HepG2 (cell line): ENCODE data around the gene MAPRE3. TPM values are rescaled to one million over a fixed set of nuclear protein-coding genes. Genes with fewer than 3 reads are reported as not detected.

ENCODE experiments used
- CHD4 ChIP-seq: fragments of 200-600 bp; sonication (generic); IDR thresholded peaks from 2 replicates; pipeline ENCODE4 v1.7.0; 2017; ENCODE audit warnings: mild to moderate bottlenecking, low read length, borderline replicate concordance
- ELK4 ChIP-seq: sonication (generic); formaldehyde crosslinking; IDR thresholded peaks from 2 replicates; pipeline ENCODE4 v1.9.0; 2021; ENCODE audit warnings: missing genetic modification reagents, borderline replicate concordance
- GFI1 ChIP-seq: sonication (generic); formaldehyde crosslinking; IDR thresholded peaks from 2 replicates; pipeline ENCODE4 v1.5.0; 2020; ENCODE audit warnings: missing genetic modification reagents, mild to moderate bottlenecking, borderline replicate concordance
- HMGXB4 ChIP-seq, 2 experiments: sonication (generic) in 1 of 2; formaldehyde crosslinking in 1 of 2; IDR thresholded peaks; 2 replicates each; pipeline versions ENCODE4 v1.4.0 to v1.6.1; 2018 to 2020; ENCODE audit warnings: missing genetic modification reagents in 2 of 2, borderline replicate concordance in 1 of 2, low read depth in 1 of 2, mild to moderate bottlenecking in 1 of 2, missing biosample characterization in 1 of 2
- IRF2 ChIP-seq: IDR thresholded peaks from 2 replicates; pipeline ENCODE4 v1.6.1; 2018; ENCODE audit warnings: missing genetic modification reagents, missing compliant biosample characterization
- MAFF ChIP-seq: IDR thresholded peaks from 2 replicates; pipeline ENCODE4 v1.6.1; 2011; ENCODE audit warnings: low read depth, low read length, improper control_type of control experiment
- MAFK ChIP-seq, 2 experiments: IDR thresholded peaks in 1 of 2; conservative IDR thresholded peaks in 1 of 2; 2 replicates each; pipeline ENCODE4 v1.6.1; 2011; ENCODE audit warnings: improper control_type of control experiment in 2 of 2, low read length in 2 of 2
- SNAI1 ChIP-seq: sonication (generic); formaldehyde crosslinking; IDR thresholded peaks from 2 replicates; pipeline ENCODE4 v1.5.0; 2020; ENCODE audit warnings: mild to moderate bottlenecking, missing genetic modification reagents, borderline replicate concordance
- TBL1XR1 ChIP-seq: fragments of 150-350 bp; IDR thresholded peaks from 2 replicates; pipeline ENCODE4 v1.6.1; 2014; ENCODE audit warnings: borderline replicate concordance, low read length; ENCODE audit not compliant: partially characterized antibody
- ZBTB10 ChIP-seq: sonication (generic); formaldehyde crosslinking; IDR thresholded peaks from 2 replicates; pipeline ENCODE4 v1.4.0; 2020; ENCODE audit warnings: missing genetic modification reagents, borderline replicate concordance
- ZC3H13 ChIP-seq: sonication (generic); formaldehyde crosslinking; IDR thresholded peaks from 2 replicates; pipeline ENCODE4 v1.8.1; 2023; ENCODE audit warnings: mild to moderate bottlenecking, missing genetic modification reagents, moderate library complexity
- ZNF18 ChIP-seq: sonication (generic); formaldehyde crosslinking; IDR thresholded peaks from 2 replicates; pipeline ENCODE4 v1.8.0; 2022; ENCODE audit warnings: mild to moderate bottlenecking, missing genetic modification reagents; ENCODE audit not compliant: insufficient replicate concordance
- ZNF234 ChIP-seq: sonication (generic); formaldehyde crosslinking; conservative IDR thresholded peaks from 2 replicates; pipeline ENCODE4 v1.5.1; 2020; ENCODE audit warnings: mild to moderate bottlenecking, missing genetic modification reagents
- ZNF3 ChIP-seq: IDR thresholded peaks from 2 replicates; pipeline ENCODE4 v1.7.0; 2017; ENCODE audit warnings: inconsistent platforms
- ZNF317 ChIP-seq: sonication (generic); formaldehyde crosslinking; IDR thresholded peaks from 2 replicates; pipeline ENCODE4 v1.5.0; 2020; ENCODE audit warnings: mild to moderate bottlenecking, missing genetic modification reagents
- ZNF552 ChIP-seq: sonication (generic); formaldehyde crosslinking; IDR thresholded peaks from 2 replicates; pipeline ENCODE4 v1.9.0; 2022; ENCODE audit warnings: missing genetic modification reagents, mild to moderate bottlenecking, borderline replicate concordance
- ZNF773 ChIP-seq: sonication (generic); formaldehyde crosslinking; IDR thresholded peaks from 2 replicates; pipeline ENCODE4 v1.4.0; 2020; ENCODE audit warnings: missing genetic modification reagents, borderline replicate concordance
- polyA plus RNA-seq, 8 experiments: library from polyadenylated mRNA; depleted of rRNA in 3 of 8; stranded (reverse) in 7 of 8; unstranded in 1 of 8; fragments of >200 nt; fragmentation: Illumina TruSeq in 4 of 8; extraction: Trizol in 4 of 8; gene quantifications; 2 replicates each; pipeline versions ENCODE4 v1.2.1 to v1.2.3, GENCODE V29; 2011 to 2016; ENCODE audit warnings: low read depth in 4 of 8, missing spikeins in 1 of 8, mixed read lengths in 1 of 8; ENCODE audit not compliant: insufficient read depth in 1 of 8
- total RNA-seq, 5 experiments: library from RNA; depleted of rRNA; stranded (reverse); fragments of >200 nt; fragmentation: Illumina TruSeq; extraction: Trizol; gene quantifications; 2 replicates each; pipeline ENCODE4 v1.2.3, GENCODE V29; 2016; ENCODE audit warnings: low read depth in 1 of 5
- TF ChIP-seq, protein P1 (sequence below): IDR thresholded peaks from 2 replicates; pipeline ENCODE4 v1.6.1; 2012; ENCODE audit warnings: low read depth, low read length, improper control_type of control experiment

MAPRE3 gene
- total and polyA plus RNA-seq, 2 of the 13 experiments (the other 11 are each of a cell fraction or from before 2014, with no cell fraction given) = 0.31 to 0.91 TPM

GRCh38 chr2:27050996-27051901 lies 80.8 kb downstream of the MAPRE3 start, which contains the start of gene AGBL5 (continued):
- TF ChIP-seq ZC3H13 (CRISPR knock-in tag) = peak; percentile 59
- peak; percentile 67; the same call in 1 of the 2 replicates for TF ChIP-seq ZNF234 (CRISPR knock-in tag)
- no peak for TF ChIP-seq MAFK (conservative IDR thresholded peaks at IDR 0.05 in 1 of 2, IDR thresholded peaks at IDR 0.05 in 1 of 2; ENCODE audit: low read length in 2 of 2)
- no peak for TF ChIP-seq SNAI1
- TF ChIP-seq MAFF = no peak
- TF ChIP-seq GFI1 (CRISPR knock-in tag) = peak; percentile 93
- TF ChIP-seq ZBTB10 (CRISPR knock-in tag) = peak; percentile 98
- peak; percentile 75 for TF ChIP-seq TBL1XR1
- TF ChIP-seq IRF2 (CRISPR knock-in tag) = peak; percentile 77
- TF ChIP-seq, protein P1, sequence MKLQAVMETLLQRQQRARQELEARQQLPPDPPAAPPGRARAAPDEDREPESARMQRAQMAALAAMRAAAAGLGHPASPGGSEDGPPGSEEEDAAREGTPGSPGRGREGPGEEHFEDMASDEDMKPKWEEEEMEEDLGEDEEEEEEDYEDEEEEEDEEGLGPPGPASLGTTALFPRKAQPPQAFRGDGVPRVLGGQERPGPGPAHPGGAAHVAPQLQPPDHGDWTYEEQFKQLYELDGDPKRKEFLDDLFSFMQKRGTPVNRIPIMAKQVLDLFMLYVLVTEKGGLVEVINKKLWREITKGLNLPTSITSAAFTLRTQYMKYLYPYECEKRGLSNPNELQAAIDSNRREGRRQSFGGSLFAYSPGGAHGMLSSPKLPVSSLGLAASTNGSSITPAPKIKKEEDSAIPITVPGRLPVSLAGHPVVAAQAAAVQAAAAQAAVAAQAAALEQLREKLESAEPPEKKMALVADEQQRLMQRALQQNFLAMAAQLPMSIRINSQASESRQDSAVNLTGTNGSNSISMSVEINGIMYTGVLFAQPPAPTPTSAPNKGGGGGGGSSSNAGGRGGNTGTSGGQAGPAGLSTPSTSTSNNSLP = no peak
- peak; percentile 96; the same call in 1 of the 2 replicates for TF ChIP-seq CHD4
- TF ChIP-seq ZNF317 (CRISPR knock-in tag) = peak; percentile 82; the same call in 1 of the 2 replicates
- TF ChIP-seq HMGXB4 (CRISPR knock-in tag; IDR thresholded peaks at IDR 0.05; ENCODE audit: borderline replicate concordance in 1 of 2, low read depth in 1 of 2) = peak; percentile 81 to 95
- peak; percentile 92 for TF ChIP-seq ZNF18 (CRISPR knock-in tag)
- TF ChIP-seq ZNF552 (CRISPR knock-in tag) = peak; percentile 73; the same call in 1 of the 2 replicates
- TF ChIP-seq ZNF3 (CRISPR knock-in tag) = no peak; the same call in 1 of the 2 replicates
- TF ChIP-seq ELK4 (CRISPR knock-in tag) = peak; percentile 88; the same call in 1 of the 2 replicates
- TF ChIP-seq ZNF773 = peak; percentile 51; the same call in 1 of the 2 replicates
